ENCODE measurements around the gene PM20D1. TPM values are rescaled to one million over a fixed set of nuclear protein-coding genes. Genes with fewer than 3 reads are reported as not detected.
"Not testable (repeated sequence)": the region's sequence is repeated elsewhere in the genome, so short reads cannot be mapped to it uniquely, and the experiment has no call there.

Gene PM20D1
- total RNA-seq, 2 experiments from 2014 or later: 0.43 to 0.81 TPM

DNA sequence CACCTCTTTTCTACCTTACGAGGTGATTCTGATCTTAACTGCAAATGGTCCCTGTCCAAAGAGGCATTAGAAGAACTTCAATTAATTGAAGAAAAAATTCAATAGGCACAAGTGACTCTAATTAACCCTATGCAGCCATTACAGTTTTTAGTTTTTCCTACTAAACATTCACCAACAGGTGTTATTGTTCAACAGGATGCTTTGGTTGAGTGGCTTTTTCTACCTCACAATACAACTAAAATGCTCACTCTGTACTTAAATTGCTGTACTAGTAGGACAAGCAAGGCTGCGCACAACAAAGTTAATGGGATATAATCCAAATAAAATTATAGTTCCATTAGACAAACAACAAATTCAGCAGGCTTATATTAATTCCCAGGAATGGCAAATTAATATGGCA, 11.6 kb upstream of the PM20D1 start:
- Mint-ChIP-seq H3K9me3 (peaks cover 2% of the 10 kb centered on the region), H3K4me1 (peaks cover 5% of the 10 kb centered on the region), H3K4me3 (no peak overlapping the region), H3K27me3 (peaks cover 31% of the 10 kb centered on the region), H3K27ac (no peak overlapping the region), H3K36me3 (ENCODE audit: low read depth) (peaks cover 2% of the 10 kb centered on the region)
- CTCF ChIA-PET: no interaction called here
- no peak for DNase-seq
- POLR2A ChIA-PET: no interaction called here

DNA sequence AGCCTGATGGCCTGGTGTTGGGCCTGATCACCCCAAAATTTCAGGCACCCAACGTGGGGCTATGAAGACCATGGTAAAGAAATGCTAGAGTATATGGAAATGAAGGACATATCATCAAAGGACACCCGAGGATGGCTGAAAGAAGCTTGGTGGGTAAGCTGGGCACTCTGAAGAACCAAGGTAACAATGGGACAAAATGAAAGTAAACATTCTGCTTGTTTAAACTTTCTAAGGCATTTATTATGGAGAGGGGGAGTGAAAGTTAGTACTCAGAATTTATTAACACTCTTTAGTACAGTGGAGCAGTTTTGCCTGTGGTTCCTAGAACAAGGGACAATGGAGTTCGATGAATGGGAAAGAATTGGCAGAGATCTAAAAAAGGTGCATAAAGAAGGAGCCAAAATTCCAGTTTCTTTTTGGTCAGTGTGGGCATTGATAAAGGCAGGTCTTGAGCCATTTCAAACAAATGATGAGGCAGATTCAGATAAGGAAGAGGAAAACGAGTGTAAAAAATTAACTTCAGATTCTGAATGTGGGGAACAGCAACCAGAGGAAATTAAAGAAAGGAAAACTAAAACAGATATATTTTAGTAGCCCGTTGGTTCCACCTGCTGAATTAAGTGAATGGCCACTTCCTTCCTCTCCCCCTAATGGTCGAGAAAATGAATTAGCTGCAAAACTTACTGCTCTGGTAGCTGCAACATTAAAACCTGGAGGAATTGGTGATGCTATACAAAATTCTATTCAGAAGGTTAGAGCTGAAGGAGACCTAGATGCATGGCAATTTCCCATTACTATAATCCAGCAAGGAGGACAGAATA, 8.4 kb upstream of the PM20D1 start:
- Mint-ChIP-seq H3K9me3 (peaks cover 7% of the 10 kb centered on the region), H3K4me3 (no peak overlapping the region), H3K36me3 (ENCODE audit: low read depth) (peaks cover 2% of the 10 kb centered on the region), H3K27ac (no peak overlapping the region), H3K4me1 (peaks cover 5% of the 10 kb centered on the region), H3K27me3 (peaks cover 27% of the 10 kb centered on the region)
- ChIA-PET POLR2A (no interaction called here), CTCF (no interaction called here)
- DNase-seq: no peak

DNA sequence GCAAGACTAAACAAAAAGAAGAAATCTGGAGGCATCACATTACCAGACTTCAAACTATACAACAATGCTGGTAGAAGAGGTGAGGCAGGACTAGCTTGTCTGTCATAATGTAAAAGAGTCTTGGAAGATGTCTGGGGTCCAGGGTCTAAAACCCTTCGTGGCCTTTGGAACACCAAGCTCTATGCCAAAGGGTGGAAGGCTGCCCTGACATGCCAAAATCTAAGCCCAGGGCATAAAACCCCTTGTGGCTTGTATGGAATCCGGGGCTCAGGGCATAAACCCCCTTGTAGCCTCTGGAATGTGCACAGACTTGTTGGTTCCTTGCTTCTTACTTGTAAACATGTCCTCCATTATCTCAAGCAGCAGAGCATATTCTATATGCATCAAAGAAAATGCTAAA, 7.6 kb upstream of the PM20D1 start:
- peaks cover 23% of the 10 kb centered on the region for H3K27me3 Mint-ChIP-seq
- DNase-seq; H3K9me3 Mint-ChIP-seq; H3K27ac Mint-ChIP-seq; H3K36me3 Mint-ChIP-seq (ENCODE audit: low read depth); POLR2A ChIA-PET; H3K4me1 Mint-ChIP-seq; H3K4me3 Mint-ChIP-seq: not testable (repeated sequence)
- CTCF ChIA-PET: interaction anchor here (0.7 kb wide), 1 partner anchor 120 kb away, joined by 4 read pairs; no protein-coding TSS in a partner anchor

DNA sequence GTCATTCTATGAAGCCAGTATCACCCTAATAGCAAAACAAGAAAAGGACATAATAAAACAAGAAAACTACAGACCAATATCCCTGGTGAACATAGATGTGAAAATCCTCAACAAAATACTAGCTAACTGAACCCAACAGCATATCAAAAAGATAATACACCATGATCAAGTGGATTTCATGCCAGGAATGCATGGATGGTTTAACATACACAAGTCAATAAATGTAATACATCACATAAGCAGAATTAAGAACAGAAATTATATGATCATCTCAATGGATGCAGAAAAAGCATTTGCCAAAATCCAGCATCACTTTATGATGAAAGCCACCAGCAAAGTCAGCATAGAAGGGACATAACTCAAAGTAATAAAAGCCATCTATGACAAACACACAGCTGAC, 6.5 kb upstream of the PM20D1 start:
- H3K4me1 Mint-ChIP-seq: peaks cover 5% of the 10 kb centered on the region
- CTCF ChIA-PET: no interaction called here
- peaks cover 23% of the 10 kb centered on the region for H3K27me3 Mint-ChIP-seq
- no peak for DNase-seq
- H3K4me3 Mint-ChIP-seq: no peak overlapping the region
- POLR2A ChIA-PET: interaction anchor here (1.1 kb wide), 1 partner anchor 30 kb away, joined by 3 read pairs; no protein-coding TSS in a partner anchor
- peaks cover 5% of the 10 kb centered on the region for H3K36me3 Mint-ChIP-seq (ENCODE audit: low read depth)
- H3K27ac Mint-ChIP-seq: no peak overlapping the region
- peaks cover 7% of the 10 kb centered on the region for H3K9me3 Mint-ChIP-seq

DNA sequence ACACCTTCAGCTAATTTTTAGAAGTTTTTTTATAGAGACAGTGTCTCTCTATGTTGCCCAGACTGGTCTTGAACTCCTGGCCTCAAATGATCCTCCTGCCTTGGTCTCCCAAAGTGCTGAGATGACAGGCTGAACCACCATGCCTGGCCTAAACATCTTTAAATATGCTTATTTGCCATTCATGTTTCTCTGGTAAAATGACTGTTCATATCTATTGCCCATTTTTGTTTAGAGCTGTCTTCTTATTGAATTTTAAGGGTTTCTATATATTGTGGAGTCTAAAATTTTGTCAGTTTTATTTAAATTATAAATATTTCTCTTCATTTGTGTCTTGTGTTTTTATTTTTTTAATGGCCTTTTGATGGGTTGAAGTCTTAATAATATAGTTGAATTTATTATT, 3.0 kb upstream of the PM20D1 start:
- Mint-ChIP-seq H3K4me1 (peaks cover 15% of the 10 kb centered on the region), H3K27me3 (peaks cover 15% of the 10 kb centered on the region), H3K4me3 (no peak overlapping the region), H3K9me3 (peaks cover 7% of the 10 kb centered on the region), H3K27ac (no peak overlapping the region), H3K36me3 (ENCODE audit: low read depth) (peaks cover 5% of the 10 kb centered on the region)
- CTCF ChIA-PET: interaction anchor here (0.9 to 1.2 kb wide), 2 partner anchors 61 to 124 kb away, joined by 3 to 4 read pairs; no protein-coding TSS in a partner anchor
- POLR2A ChIA-PET: no interaction called here
- no peak for DNase-seq

GRCh38 chr1:205851993-205852392, 2.1 kb upstream of the PM20D1 start:
- POLR2A ChIA-PET: no interaction called here
- peaks cover 7% of the 10 kb centered on the region for H3K9me3 Mint-ChIP-seq
- H3K27ac Mint-ChIP-seq: no peak overlapping the region
- no peak for DNase-seq
- CTCF ChIA-PET: no interaction called here
- H3K36me3 Mint-ChIP-seq (ENCODE audit: low read depth): peaks cover 4% of the 10 kb centered on the region
- H3K4me3 Mint-ChIP-seq: no peak overlapping the region
- H3K4me1 Mint-ChIP-seq: peaks cover 15% of the 10 kb centered on the region
- peaks cover 14% of the 10 kb centered on the region for H3K27me3 Mint-ChIP-seq

- ChIA-PET CTCF (no interaction called here), POLR2A (no interaction called here)
- Mint-ChIP-seq H3K4me3 (no peak overlapping the region), H3K4me1 (peaks cover 1% of the 10 kb centered on the region), H3K36me3 (ENCODE audit: low read depth) (no peaks in the 10 kb centered on the region), H3K27me3 (no peaks in the 10 kb centered on the region), H3K9me3 (no peaks in the 10 kb centered on the region), H3K27ac (no peak overlapping the region)
- DNase-seq: no peak
These were observed 6.7 kb downstream of the PM20D1 start for GRCh38 chr1:205843036-205843859.

DNA sequence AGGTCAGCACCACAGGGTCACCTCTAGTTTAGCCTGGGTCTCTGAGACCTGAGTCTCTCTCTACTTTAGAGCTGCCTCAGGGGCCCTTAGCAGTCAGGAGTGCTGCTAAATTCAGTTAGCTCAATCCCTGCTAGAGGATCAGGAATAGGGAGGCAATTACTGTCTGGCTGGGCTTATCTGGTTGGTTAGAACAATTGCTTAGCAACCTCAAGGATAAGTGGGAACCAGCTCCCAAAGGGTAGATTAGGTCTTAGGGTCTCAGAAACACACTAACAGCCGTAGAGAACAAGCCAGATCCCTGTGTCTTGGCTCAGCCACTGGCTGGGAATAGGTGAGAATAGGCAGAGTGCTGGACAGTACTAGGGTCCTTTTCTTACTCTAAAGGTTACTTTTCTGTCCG, 7.7 kb downstream of the PM20D1 start:
- Mint-ChIP-seq H3K4me1 (peaks cover 1% of the 10 kb centered on the region), H3K4me3 (no peak overlapping the region), H3K36me3 (ENCODE audit: low read depth) (no peaks in the 10 kb centered on the region), H3K9me3 (no peaks in the 10 kb centered on the region), H3K27ac (no peak overlapping the region), H3K27me3 (no peaks in the 10 kb centered on the region)
- CTCF ChIA-PET: no interaction called here
- POLR2A ChIA-PET: no interaction called here
- DNase-seq: no peak

- peaks cover 1% of the 10 kb centered on the region for H3K4me1 Mint-ChIP-seq
- no peak overlapping the region for H3K27ac Mint-ChIP-seq
- ChIA-PET CTCF (no interaction called here), POLR2A (no interaction called here)
- DNase-seq: no peak
- no peaks in the 10 kb centered on the region for H3K36me3 Mint-ChIP-seq (ENCODE audit: low read depth)
- H3K9me3 Mint-ChIP-seq: no peaks in the 10 kb centered on the region
- no peaks in the 10 kb centered on the region for H3K27me3 Mint-ChIP-seq
- H3K4me3 Mint-ChIP-seq: no peak overlapping the region
These were observed 9.6 kb downstream of the PM20D1 start for GRCh38 chr1:205840146-205840923.

DNA sequence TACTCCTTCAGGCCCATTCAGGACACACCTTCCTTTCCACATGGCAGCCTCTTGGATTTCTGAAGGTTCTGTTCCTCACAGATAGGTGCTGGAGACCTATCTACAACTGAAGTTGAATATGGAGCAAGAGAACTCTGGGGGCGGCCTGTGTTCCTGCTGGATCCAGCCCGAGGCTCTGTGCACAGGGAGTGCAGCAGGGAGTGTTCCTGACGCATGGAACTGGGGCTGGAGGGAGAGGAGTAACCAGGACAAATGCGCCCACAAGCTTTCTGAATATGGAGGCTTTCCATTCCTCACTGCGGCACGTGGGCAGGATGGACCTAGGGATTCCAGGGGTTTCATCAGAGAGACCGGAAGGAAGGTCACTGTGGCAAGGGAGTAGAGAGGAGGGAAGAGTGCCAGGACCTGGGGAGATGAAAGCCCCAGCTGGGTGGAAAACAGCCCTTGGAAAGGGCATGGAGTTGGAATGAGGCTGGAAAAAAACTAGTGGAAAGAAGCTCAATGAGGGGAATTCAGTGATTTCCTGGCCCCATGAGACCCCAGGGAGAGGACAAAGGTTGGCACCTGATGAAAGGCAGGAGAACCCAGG, 12.5 kb downstream of the PM20D1 start:
- Mint-ChIP-seq H3K9me3 (no peaks in the 10 kb centered on the region), H3K36me3 (ENCODE audit: low read depth) (no peaks in the 10 kb centered on the region), H3K4me3 (no peak overlapping the region), H3K4me1 (peaks cover 1% of the 10 kb centered on the region), H3K27me3 (no peaks in the 10 kb centered on the region), H3K27ac (no peak overlapping the region)
- no peak for DNase-seq
- ChIA-PET POLR2A (no interaction called here), CTCF (no interaction called here)

GRCh38 chr1:205834751-205835150, 15.2 kb downstream of the PM20D1 start:
- DNase-seq: no peak
- ChIA-PET CTCF (no interaction called here), POLR2A (no interaction called here)

GRCh38 chr1:205832326-205832751, 17.6 kb downstream of the PM20D1 start:
- no peak overlapping the region for H3K27ac Mint-ChIP-seq
- H3K4me3 Mint-ChIP-seq: no peak overlapping the region
- H3K4me1 Mint-ChIP-seq: no peaks in the 10 kb centered on the region
- no peaks in the 10 kb centered on the region for H3K36me3 Mint-ChIP-seq (ENCODE audit: low read depth)
- no peak for DNase-seq
- H3K27me3 Mint-ChIP-seq: peaks cover 1% of the 10 kb centered on the region
- ChIA-PET CTCF (interaction anchor here (1.5 kb wide), 1 partner anchor 173 kb away, joined by 3 read pairs; no protein-coding TSS in a partner anchor), POLR2A (interaction anchor here (0.6 kb wide), 1 partner anchor 87 kb away, joined by 4 read pairs; no protein-coding TSS in a partner anchor)
- H3K9me3 Mint-ChIP-seq: no peaks in the 10 kb centered on the region

More at GRCh38 chr1:205834751-205835150, 15.2 kb downstream of the PM20D1 start:
- Mint-ChIP-seq H3K4me1 (no peaks in the 10 kb centered on the region), H3K9me3 (no peaks in the 10 kb centered on the region), H3K4me3 (no peak overlapping the region), H3K27me3 (no peaks in the 10 kb centered on the region), H3K36me3 (ENCODE audit: low read depth) (no peaks in the 10 kb centered on the region), H3K27ac (no peak overlapping the region)
